SK-N-SH (cell line): Measurements from ENCODE around the gene DPYSL5. TPM values are rescaled to one million over a fixed set of nuclear protein-coding genes. Genes with fewer than 3 reads are reported as not detected.

Source experiments
- CTCF ChIA-PET: fragments of 300-600, 350-600 bp; formaldehyde crosslinking; extraction: SDS; loops from one replicate; lab custom pipeline; 2021; lab: Yijun Ruan, JAX
- POLR2A ChIA-PET: fragments of 350-600 bp; sonication (Branson Sonifier 250); formaldehyde crosslinking; extraction: SDS; loops from one replicate; lab custom pipeline; 2020; ENCODE audit warnings: antibody characterized with exemption, inconsistent platforms; lab: Yijun Ruan, JAX
- DNase-seq: peaks from one replicate; pipeline ENCODE4 v3.0.0; 2012
- H2AFZ ChIP-seq: fragments of 200-600 bp; sonication (generic); 2 replicates; pipeline ENCODE4 v1.8.1; 2016; ENCODE audit warnings: antibody characterized with exemption, mild to moderate bottlenecking, low read depth
- H3F3A ChIP-seq: fragments of 200-600 bp; sonication (generic); replicated peaks from 2 replicates; pipeline ENCODE3; 2016; ENCODE audit warnings: antibody characterized with exemption, mild to moderate bottlenecking; ENCODE audit not compliant: insufficient read depth
- H3K27ac ChIP-seq, 2 experiments: fragments of 200-500 bp in 1 of 2; fragments of 200-600 bp in 1 of 2; sonication (Bioruptor generic) in 1 of 2; sonication (generic), shearing (Covaris generic) in 1 of 2; 2 replicates each; pipeline versions ENCODE4 v1.5.1 to v1.6.1; 2014 to 2016; ENCODE audit warnings: low read depth in 2 of 2, inconsistent platforms in 1 of 2, low read length in 1 of 2, mild to moderate bottlenecking in 1 of 2, mixed read lengths in 1 of 2
- H3K27me3 ChIP-seq: fragments of 200-600 bp; sonication (generic), shearing (Covaris generic); 2 replicates; pipeline ENCODE4 v1.6.1; 2016; ENCODE audit warnings: mixed run types; ENCODE audit not compliant: insufficient read depth
- H3K36me3 ChIP-seq, 2 experiments: fragments of 200-500 bp in 1 of 2; fragments of 200-600 bp in 1 of 2; sonication (Bioruptor generic) in 1 of 2; sonication (generic) in 1 of 2; replicated peaks in 1 of 2; 2 replicates each; pipeline versions ENCODE3 to v1.5.1; 2014 to 2016; ENCODE audit warnings: low read length in 1 of 2, mild to moderate bottlenecking in 1 of 2; ENCODE audit not compliant: insufficient read depth in 2 of 2, control insufficient read depth in 1 of 2
- H3K4me1 ChIP-seq, 2 experiments: fragments of 200-500 bp in 1 of 2; fragments of 200-600 bp in 1 of 2; sonication (Bioruptor generic) in 1 of 2; sonication (generic), shearing (Covaris generic) in 1 of 2; 2 replicates each; pipeline versions ENCODE4 v1.5.1 to v1.6.1; 2014 to 2016; ENCODE audit warnings: low read depth in 1 of 2, low read length in 1 of 2, mixed run types in 1 of 2; ENCODE audit not compliant: insufficient read depth in 2 of 2, control insufficient read depth in 1 of 2
- H3K4me2 ChIP-seq: fragments of 200-600 bp; sonication (generic), shearing (Covaris generic); 2 replicates; pipeline ENCODE4 v1.6.1; 2017; ENCODE audit warnings: mixed run types
- H3K4me3 ChIP-seq, 2 experiments: fragments of 200-500 bp in 1 of 2; fragments of 200-600 bp in 1 of 2; sonication (Bioruptor generic) in 1 of 2; sonication (generic), shearing (Covaris generic) in 1 of 2; 2 replicates each; pipeline versions ENCODE4 v1.5.1 to v1.8.1; 2014 to 2016; ENCODE audit warnings: low read depth in 2 of 2, inconsistent platforms in 1 of 2, low read length in 1 of 2, mild to moderate bottlenecking in 1 of 2, mixed read lengths in 1 of 2, moderate library complexity in 1 of 2
- H3K79me2 ChIP-seq: fragments of 200-600 bp; sonication (generic); 2 replicates; pipeline ENCODE4 v1.8.1; 2017; ENCODE audit warnings: mild to moderate bottlenecking; ENCODE audit not compliant: insufficient read depth
- H3K9ac ChIP-seq: fragments of 200-600 bp; sonication (generic); 2 replicates; pipeline ENCODE4 v1.6.1; 2017; ENCODE audit warnings: mixed run types
- H3K9me2 ChIP-seq: fragments of 200-600 bp; sonication (generic); 2 replicates; pipeline ENCODE4 v1.6.1; 2017; ENCODE audit warnings: mixed run types
- H3K9me3 ChIP-seq: fragments of 200-600 bp; sonication (generic); 2 replicates; pipeline ENCODE4 v1.6.1; 2017; ENCODE audit warnings: mixed run types, mild to moderate bottlenecking, moderate library complexity
- H4K20me1 ChIP-seq: fragments of 200-600 bp; sonication (generic); 2 replicates; pipeline ENCODE4 v1.6.1; 2017; ENCODE audit warnings: mild to moderate bottlenecking, mixed run types; ENCODE audit not compliant: insufficient read depth
- CHD2 ChIP-seq: fragments of 150-350 bp; IDR thresholded peaks from 2 replicates; pipeline ENCODE4 v1.6.1; 2018; ENCODE audit warnings: low read length; ENCODE audit not compliant: partially characterized antibody
- ELF1 ChIP-seq: IDR thresholded peaks from 2 replicates; pipeline ENCODE4 v1.4.0; 2012
- EZH2phosphoT487 ChIP-seq: fragments of 200-600 bp; sonication (generic); IDR thresholded peaks from 2 replicates; pipeline ENCODE4 v1.6.1; 2017; ENCODE audit warnings: low read depth, mixed run types, mild to moderate bottlenecking, antibody characterized with exemption, moderate library complexity, borderline replicate concordance
- FOSL2 ChIP-seq: IDR thresholded peaks from 2 replicates; pipeline ENCODE4 v1.4.0; 2012; ENCODE audit warnings: low read depth, mild to moderate bottlenecking, moderate library complexity, borderline replicate concordance
- FOXM1 ChIP-seq: IDR thresholded peaks from 2 replicates; pipeline ENCODE4 v1.4.0; 2012; ENCODE audit warnings: low read depth, mild to moderate bottlenecking
- GATA2 ChIP-seq: sonication (generic); formaldehyde crosslinking; IDR thresholded peaks from 2 replicates; pipeline ENCODE4 v1.5.0; 2020; ENCODE audit warnings: mild to moderate bottlenecking, missing genetic modification reagents
- JUND ChIP-seq: IDR thresholded peaks from 2 replicates; pipeline ENCODE4 v1.4.0; 2012
- MEF2A ChIP-seq: IDR thresholded peaks from 2 replicates; pipeline ENCODE4 v1.4.0; 2012; ENCODE audit warnings: low read depth, borderline replicate concordance
- NFIC ChIP-seq: IDR thresholded peaks from 2 replicates; pipeline ENCODE4 v1.4.0; 2012; ENCODE audit warnings: borderline replicate concordance
- NRF1 ChIP-seq: IDR thresholded peaks from 2 replicates; pipeline ENCODE4 v1.6.1; 2012; ENCODE audit warnings: low read depth, mild to moderate bottlenecking, low read length
- POLR2AphosphoS5 ChIP-seq: IDR thresholded peaks from 2 replicates; pipeline ENCODE4 v1.6.1; 2012; ENCODE audit warnings: low read depth, low read length
- RCOR1 ChIP-seq: fragments of 150-350 bp; IDR thresholded peaks from 2 replicates; pipeline ENCODE4 v1.6.1; 2017; ENCODE audit warnings: antibody characterized with exemption, low read length
- SMC3 ChIP-seq: IDR thresholded peaks from 2 replicates; pipeline ENCODE4 v1.6.1; 2012; ENCODE audit warnings: low read depth, low read length, improper control_type of control experiment
- TAF1 ChIP-seq: IDR thresholded peaks from 2 replicates; pipeline ENCODE4 v1.6.1; 2012; ENCODE audit warnings: low read depth, mild to moderate bottlenecking, low read length, moderate library complexity, borderline replicate concordance
- TCF12 ChIP-seq: IDR thresholded peaks from 2 replicates; pipeline ENCODE4 v1.4.0; 2012
- USF2 ChIP-seq: fragments of 150-350 bp; IDR thresholded peaks from 2 replicates; pipeline ENCODE4 v1.6.1; 2017; ENCODE audit warnings: antibody characterized with exemption, low read length, low read depth, borderline replicate concordance
- WGBS: methylation state at CpG from one replicate; pipeline ENCODE4 v1.1.6; 2017; ENCODE audit warnings: low lambda C conversion rate; 5-methylcytosine and 5-hydroxymethylcytosine counted together
- polyA plus RNA-seq, 3 experiments: library from polyadenylated mRNA; depleted of rRNA; stranded (reverse); fragments of >200 nt; gene quantifications; 2 replicates each; pipeline ENCODE4 v1.2.3, GENCODE V29; 2012
- TF ChIP-seq, protein P1 (sequence below): IDR thresholded peaks from 2 replicates; pipeline ENCODE4 v1.4.0; 2012; ENCODE audit warnings: low read depth, borderline replicate concordance
- TF ChIP-seq, protein P2 (sequence below): fragments of 150-350 bp; IDR thresholded peaks from 2 replicates; pipeline ENCODE4 v1.6.1; 2016; ENCODE audit warnings: mild to moderate bottlenecking, low read depth, low read length

Gene DPYSL5
- polyA plus RNA-seq, 1 of the 3 experiments (the other 2 are of a cell fraction), result 0.79 TPM

- no peak for TF ChIP-seq POLR2AphosphoS5
- TF ChIP-seq USF2, result no peak
- TF ChIP-seq, protein P1, sequence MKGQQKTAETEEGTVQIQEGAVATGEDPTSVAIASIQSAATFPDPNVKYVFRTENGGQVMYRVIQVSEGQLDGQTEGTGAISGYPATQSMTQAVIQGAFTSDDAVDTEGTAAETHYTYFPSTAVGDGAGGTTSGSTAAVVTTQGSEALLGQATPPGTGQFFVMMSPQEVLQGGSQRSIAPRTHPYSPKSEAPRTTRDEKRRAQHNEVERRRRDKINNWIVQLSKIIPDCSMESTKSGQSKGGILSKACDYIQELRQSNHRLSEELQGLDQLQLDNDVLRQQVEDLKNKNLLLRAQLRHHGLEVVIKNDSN, result no peak
- TF ChIP-seq GATA2, result no peak
- no peak for TF ChIP-seq NRF1
- TF ChIP-seq TAF1, result no peak
- TF ChIP-seq TCF12, result no peak
- TF ChIP-seq JUND, result no peak
- no peak for TF ChIP-seq NFIC
- no peak for TF ChIP-seq EZH2phosphoT487
- TF ChIP-seq, protein P2, sequence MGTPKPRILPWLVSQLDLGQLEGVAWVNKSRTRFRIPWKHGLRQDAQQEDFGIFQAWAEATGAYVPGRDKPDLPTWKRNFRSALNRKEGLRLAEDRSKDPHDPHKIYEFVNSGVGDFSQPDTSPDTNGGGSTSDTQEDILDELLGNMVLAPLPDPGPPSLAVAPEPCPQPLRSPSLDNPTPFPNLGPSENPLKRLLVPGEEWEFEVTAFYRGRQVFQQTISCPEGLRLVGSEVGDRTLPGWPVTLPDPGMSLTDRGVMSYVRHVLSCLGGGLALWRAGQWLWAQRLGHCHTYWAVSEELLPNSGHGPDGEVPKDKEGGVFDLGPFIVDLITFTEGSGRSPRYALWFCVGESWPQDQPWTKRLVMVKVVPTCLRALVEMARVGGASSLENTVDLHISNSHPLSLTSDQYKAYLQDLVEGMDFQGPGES, result no peak
- TF ChIP-seq FOXM1, result no peak
These were observed 51.7 kb downstream of the DPYSL5 start (continued) for GRCh38 chr2:26899500-26900164.

DNA sequence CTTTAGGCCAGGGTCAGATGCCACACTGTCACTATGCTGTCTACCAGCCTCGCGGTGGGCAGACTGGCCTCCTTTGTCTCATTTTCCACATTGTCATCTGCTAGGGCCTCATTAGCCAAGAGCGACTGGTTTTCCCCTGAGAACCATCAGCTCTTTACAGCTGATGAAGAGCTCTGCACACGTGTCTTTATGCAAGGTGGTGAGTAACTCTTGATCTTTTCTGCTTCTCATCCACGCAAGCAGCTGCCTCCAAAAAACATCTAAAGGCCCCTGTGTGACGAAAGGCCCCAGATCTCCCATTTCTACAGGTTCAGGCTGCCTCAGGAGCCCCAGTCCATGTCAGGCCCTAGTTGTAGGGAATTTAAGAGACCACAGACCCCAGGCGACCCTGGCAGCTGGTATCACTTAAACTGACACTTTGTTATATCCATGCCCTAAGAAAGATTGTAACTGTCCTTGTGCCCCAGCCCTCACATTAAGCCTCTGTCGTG lies 52.9 kb downstream of the DPYSL5 start:
- DNase-seq, result no peak
- Histone ChIP-seq H3K27ac (peak overlapping the region in 1 of 2 experiments; percentile 25; a peak in 1 of 4 replicates), H3K4me1 (peaks cover 0 to 11% of the 10 kb centered on the region in 2 experiments; a peak in 1 of 4 replicates), H3F3A (no peaks in the 10 kb centered on the region), H3K9ac (no peak overlapping the region), H3K9me2 (no peaks in the 10 kb centered on the region), H3K4me2 (no peak overlapping the region), H3K4me3 (no peak overlapping the region), H3K79me2 (no peaks in the 10 kb centered on the region), H2AFZ (no peak overlapping the region), H3K27me3 (peaks cover 55% of the 10 kb centered on the region), H3K9me3 (no peaks in the 10 kb centered on the region), H3K36me3 (peaks cover 0 to 8% of the 10 kb centered on the region in 2 experiments), H4K20me1 (no peaks in the 10 kb centered on the region)
- TF ChIP-seq MEF2A (no peak), ELF1 (no peak), FOSL2 (no peak), USF2 (no peak), EZH2phosphoT487 (no peak), CHD2 (no peak), RCOR1 (no peak), SMC3 (no peak)
- TF ChIP-seq, protein P1, result no peak
- CTCF ChIA-PET, result interaction anchor here (0.7 to 3.2 kb wide), 5 partner anchors 17 to 47 kb away, joined by 3 to 14 read pairs (median 4); no protein-coding TSS in a partner anchor
- POLR2A ChIA-PET, result interaction anchor here (0.8 kb wide), 1 partner anchor 8 kb away, joined by 3 read pairs; no protein-coding TSS in a partner anchor
- 59% methylated on average over 8 of the region's 8 CpGs for WGBS
